ENCODE results near the gene DBX1.

DBX1 gene

DNA sequence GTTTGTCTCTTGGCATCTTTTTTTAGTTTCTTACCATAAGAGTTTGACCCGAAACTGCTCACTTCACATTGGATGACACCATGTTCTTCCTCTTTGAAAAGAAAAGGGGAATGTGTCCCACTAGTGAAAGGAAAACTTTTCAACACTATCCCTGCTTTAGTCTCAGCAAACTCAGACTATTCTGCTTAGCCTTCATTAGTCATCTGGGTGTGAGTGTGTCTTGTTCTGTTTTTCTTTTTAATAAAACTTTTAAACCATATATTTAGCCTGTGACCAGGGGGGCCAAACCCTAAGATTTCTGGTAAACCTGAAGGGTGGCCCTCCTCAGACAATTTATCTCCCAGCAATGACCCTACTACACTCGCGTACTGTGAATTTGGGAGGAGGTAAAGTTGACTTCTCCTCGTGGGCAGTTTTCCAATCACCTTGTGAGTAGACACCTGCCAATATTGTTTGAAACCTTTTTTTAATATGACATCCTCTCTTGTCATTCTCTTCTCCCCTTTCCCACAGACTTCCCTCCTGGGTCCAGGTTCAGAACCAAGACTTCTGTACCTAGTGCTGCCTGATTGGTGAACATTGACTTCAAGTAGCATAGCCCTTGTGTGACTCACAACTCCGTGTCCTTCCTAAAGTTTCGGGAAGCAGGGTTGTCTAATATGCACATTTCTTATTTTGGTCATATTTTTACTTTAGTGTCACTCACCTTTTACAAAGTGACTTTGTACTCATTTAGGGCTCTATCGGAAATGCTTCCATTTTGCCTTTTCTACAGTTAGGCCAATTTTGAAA is 39.9 kb downstream of the DBX1 start:
- DNase-seq (ENCODE audit: low read depth), result no peak

DNA sequence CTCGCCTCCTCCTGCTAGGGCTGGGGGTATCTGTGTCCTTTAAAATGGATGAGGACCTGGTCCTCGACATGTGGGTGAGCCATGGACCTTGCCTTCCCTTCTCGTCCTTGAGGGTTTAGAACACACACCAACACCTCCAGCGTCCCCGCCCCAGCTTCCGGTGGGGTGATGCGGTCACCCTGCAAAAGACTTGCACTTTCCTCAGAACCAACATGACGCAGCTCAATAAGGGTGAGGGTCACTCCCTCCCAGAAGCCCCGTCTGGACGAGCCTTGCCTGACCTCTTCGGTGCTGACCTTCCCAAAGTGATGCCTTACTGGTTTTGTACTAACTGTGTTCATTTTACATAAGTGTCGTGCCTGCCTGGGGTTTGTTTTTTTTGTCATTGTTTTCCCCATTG is 41.0 kb downstream of the DBX1 start:
- no peak for DNase-seq (ENCODE audit: low read depth)

DNA sequence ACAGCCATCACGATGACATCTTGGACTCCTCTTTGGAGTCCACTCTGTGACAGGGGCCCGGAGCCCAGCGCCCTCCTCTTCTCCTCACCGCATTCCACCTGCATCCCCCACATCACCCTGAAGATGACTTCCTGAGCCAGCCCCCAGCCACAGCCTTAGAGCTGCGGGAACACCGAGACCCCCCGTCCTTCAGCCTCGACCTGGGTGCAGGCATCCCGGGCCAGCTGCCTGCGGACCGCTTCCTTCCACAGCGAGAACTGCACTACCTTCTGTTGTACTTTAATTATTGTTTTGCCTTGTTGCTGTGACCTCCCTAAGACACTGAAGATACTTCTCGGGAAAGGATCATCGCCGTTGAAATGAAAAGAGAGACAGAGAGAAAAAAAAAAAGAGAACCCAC is 42.1 kb downstream of the DBX1 start:
- no peak for DNase-seq (ENCODE audit: low read depth)

DNA sequence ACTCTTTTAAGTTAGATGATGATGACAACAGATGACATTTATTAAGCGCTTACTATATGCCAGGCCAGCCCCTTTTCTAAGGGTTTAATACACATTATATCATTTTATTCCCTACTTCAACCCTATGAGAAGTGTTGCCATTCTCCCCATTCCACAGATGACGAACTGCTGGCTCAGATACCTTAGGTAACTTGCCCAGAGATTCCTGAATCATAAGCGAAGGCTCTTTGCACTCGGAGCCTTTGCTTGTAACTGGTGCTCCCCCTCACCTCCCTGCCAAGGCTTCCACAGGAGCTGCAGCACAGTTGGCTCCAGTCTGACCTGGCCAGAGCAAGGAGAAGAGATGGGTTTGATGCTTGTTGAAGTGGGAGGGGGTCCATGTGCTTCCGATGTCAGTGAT is 43.0 kb downstream of the DBX1 start:
- no peak for DNase-seq (ENCODE audit: low read depth)

GRCh38 chr11:20116825-20117224 is 43.5 kb downstream of the DBX1 start:
- no peak for DNase-seq (ENCODE audit: low read depth)

DNA sequence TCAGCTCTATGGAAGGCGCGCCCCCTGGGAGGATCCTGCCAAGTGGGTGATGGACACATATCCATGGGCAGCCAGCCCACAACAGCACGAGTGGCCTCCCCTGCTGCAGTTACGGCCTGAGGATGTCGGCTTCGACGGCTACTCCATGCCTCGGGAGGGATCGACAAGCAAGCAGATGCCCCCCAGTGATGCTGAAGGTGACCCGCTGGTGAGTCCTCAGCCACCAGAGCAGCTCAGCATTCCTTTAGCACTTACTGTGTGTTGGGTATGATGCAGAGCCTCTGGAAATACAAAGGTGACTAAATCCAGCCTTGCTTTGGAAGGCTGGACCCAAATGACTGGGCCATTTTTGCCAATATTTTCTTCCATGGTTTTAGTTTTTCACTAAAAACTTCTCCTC is 45.7 kb downstream of the DBX1 start:
- DNase-seq (ENCODE audit: low read depth), result no peak

- DNase-seq (ENCODE audit: low read depth), result no peak
Observed at GRCh38 chr11:20113149-20113438, 47.2 kb downstream of the DBX1 start.

- DNase-seq (ENCODE audit: low read depth), result no peak
Observed at GRCh38 chr11:20112291-20113148, 47.8 kb downstream of the DBX1 start.

DNA sequence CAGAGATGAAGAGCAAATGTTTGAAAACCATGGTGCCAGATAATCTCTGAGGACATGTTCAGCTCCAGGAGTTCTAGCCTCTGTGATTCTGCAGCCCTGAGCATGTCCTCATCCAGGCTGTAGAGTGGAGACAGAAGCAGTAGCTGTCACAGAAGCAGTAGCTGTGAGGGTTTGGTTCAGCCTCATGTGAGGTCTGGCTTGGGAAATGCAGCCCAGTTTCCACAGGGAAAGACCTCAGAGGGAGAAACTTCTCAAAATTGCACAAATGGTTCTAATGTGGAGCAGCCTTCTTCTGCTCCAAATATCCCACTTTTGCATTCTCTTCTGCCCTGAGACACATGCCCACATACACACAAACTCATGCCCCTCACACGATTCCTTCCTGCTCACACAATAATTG is 48.4 kb downstream of the DBX1 start:
- no peak for DNase-seq (ENCODE audit: low read depth)

GRCh38 chr11:20110908-20111669 is 49.2 kb downstream of the DBX1 start:
- DNase-seq (ENCODE audit: low read depth), result no peak

GRCh38 chr11:20109731-20110445 is 50.4 kb downstream of the DBX1 start:
- DNase-seq (ENCODE audit: low read depth), result no peak
